Endothelial cell of umbilical vein (primary cell): ENCODE results near the gene CPNE6. TPM values are rescaled to one million over a fixed set of nuclear protein-coding genes. Genes with fewer than 3 reads are reported as not detected.

Experiments
- BruUV-seq: library from RNA; stranded (reverse); fragments of 400-500 nt; replicated peaks from 2 replicates; lab custom pipeline; 2021; lab: Mats Ljungman, UMichigan
- CTCF ChIA-PET: fragments of 300-600, 350-600 bp; sonication (Branson Sonifier 250); formaldehyde crosslinking; loops from one replicate; lab custom pipeline; 2021; ENCODE audit warnings: antibody characterized with exemption, inconsistent platforms; lab: Charles Lee
- POLR2A ChIA-PET: fragments of 300-600, 350-600 bp; sonication (Branson Sonifier 250); formaldehyde crosslinking; loops from one replicate; lab custom pipeline; 2021; ENCODE audit warnings: antibody characterized with exemption, inconsistent platforms; lab: Charles Lee
- DNase-seq: peaks from one replicate; pipeline ENCODE4 v3.0.0-alpha.2; 2011; ENCODE audit warnings: low read depth, low spot score
- FAIRE-seq: peaks from 2 replicates; lab custom pipeline; 2011; peaks lifted over from hg19 to GRCh38; lab: Jason Lieb, UNC
- H2AFZ ChIP-seq: 2 replicates; pipeline ENCODE4 v1.6.0; 2012; ENCODE audit warnings: low read depth, low read length, control low read depth, inconsistent platforms
- H3K27ac ChIP-seq: 2 replicates; pipeline ENCODE4 v1.5.1; 2011; ENCODE audit warnings: low read depth, mild to moderate bottlenecking, control low read depth, low read length, moderate library complexity; ENCODE audit not compliant: insufficient read depth
- H3K27me3 ChIP-seq, 2 experiments: 2 replicates each; pipeline versions ENCODE4 v1.6.0 to v1.6.1; 2011; ENCODE audit warnings: low read length in 2 of 2, mixed read lengths in 1 of 2; ENCODE audit not compliant: control insufficient read depth in 2 of 2, insufficient read depth in 2 of 2
- H3K36me3 ChIP-seq, 2 experiments: 2 replicates in 1 of 2; 3 replicates in 1 of 2; pipeline ENCODE4 v1.5.1; 2011; ENCODE audit warnings: low read length in 2 of 2, mild to moderate bottlenecking in 1 of 2, moderate library complexity in 1 of 2; ENCODE audit not compliant: control insufficient read depth in 2 of 2, insufficient read depth in 2 of 2; ENCODE audit errors: extremely low read depth in 1 of 2
- H3K4me1 ChIP-seq: 3 replicates; pipeline ENCODE4 v1.5.1; 2011; ENCODE audit warnings: mild to moderate bottlenecking, low read length; ENCODE audit not compliant: control insufficient read depth, insufficient read depth; ENCODE audit errors: extremely low read depth
- H3K4me2 ChIP-seq: 2 replicates; pipeline ENCODE4 v1.6.1; 2011; ENCODE audit warnings: low read length, control low read depth, mixed read lengths; ENCODE audit not compliant: insufficient read depth
- H3K4me3 ChIP-seq, 3 experiments: fragments of 200-600 bp in 1 of 3; sonication (generic), shearing (Covaris generic) in 1 of 3; replicated peaks in 1 of 3; 2 replicates each; pipeline ENCODE4 v1.5.1; 2011 to 2016; ENCODE audit warnings: control low read depth in 3 of 3, low read length in 3 of 3, mild to moderate bottlenecking in 2 of 3, inconsistent platforms in 1 of 3, low read depth in 1 of 3, moderate library complexity in 1 of 3; ENCODE audit not compliant: insufficient read depth in 1 of 3
- H3K79me2 ChIP-seq: 2 replicates; pipeline ENCODE4 v1.6.0; 2012; ENCODE audit warnings: low read length, inconsistent platforms; ENCODE audit not compliant: control insufficient read depth, insufficient read depth
- H3K9ac ChIP-seq: replicated peaks from 2 replicates; pipeline ENCODE3; 2011; ENCODE audit warnings: low read length, control low read depth; ENCODE audit not compliant: insufficient read depth; ENCODE audit errors: extremely low read depth
- H3K9me1 ChIP-seq: replicated peaks from 3 replicates; pipeline ENCODE4 v1.6.0; 2011; ENCODE audit warnings: mild to moderate bottlenecking, low read length; ENCODE audit not compliant: control insufficient read depth, insufficient read depth; ENCODE audit errors: extremely low read depth
- H3K9me3 ChIP-seq: replicated peaks from 2 replicates; pipeline ENCODE4 v1.5.1; 2012; ENCODE audit warnings: low read length, inconsistent platforms; ENCODE audit not compliant: control insufficient read depth, insufficient read depth
- H4K20me1 ChIP-seq: replicated peaks from 2 replicates; pipeline ENCODE3; 2011; ENCODE audit warnings: mild to moderate bottlenecking, low read length; ENCODE audit not compliant: control insufficient read depth, insufficient read depth; ENCODE audit errors: extremely low read depth
- EZH2 ChIP-seq: IDR thresholded peaks from 2 replicates; pipeline ENCODE4 v1.6.1; 2012; ENCODE audit warnings: borderline replicate concordance, low read depth, mild to moderate bottlenecking, moderate library complexity, low read length, inconsistent platforms; ENCODE audit not compliant: severe bottlenecking
- FOS ChIP-seq: IDR thresholded peaks from 2 replicates; pipeline ENCODE4 v1.6.1; 2011; ENCODE audit warnings: mild to moderate bottlenecking, low read length, moderate library complexity, borderline replicate concordance; ENCODE audit not compliant: insufficient read depth
- GATA2 ChIP-seq: IDR thresholded peaks from 2 replicates; pipeline ENCODE4 v1.7.0; 2011; ENCODE audit warnings: low read depth, mild to moderate bottlenecking, moderate library complexity, mixed read lengths, low read length; ENCODE audit not compliant: insufficient read length, insufficient read depth
- JUN ChIP-seq: IDR thresholded peaks from 2 replicates; pipeline ENCODE4 v1.6.1; 2011; ENCODE audit warnings: borderline replicate concordance, low read depth; ENCODE audit not compliant: insufficient read length, insufficient read depth
- MYC ChIP-seq: IDR thresholded peaks from one replicate; pipeline ENCODE4 v1.6.1; 2011; ENCODE audit warnings: mild to moderate bottlenecking, low read depth, low read length
- POLR2A ChIP-seq: IDR thresholded peaks from 2 replicates; pipeline ENCODE4 v1.6.1; 2012; ENCODE audit warnings: low read depth, mild to moderate bottlenecking, control low read depth, low read length
- POLR2AphosphoS5 ChIP-seq: IDR thresholded peaks from 2 replicates; pipeline ENCODE4 v1.6.1; 2012; ENCODE audit warnings: low read depth, mild to moderate bottlenecking, control low read depth, low read length, moderate library complexity; ENCODE audit not compliant: insufficient read depth
- dilution Hi-C: fragments of 300-500 bp; cut with MboI; formaldehyde crosslinking; loops from one replicate; pipeline ENCODE4 v1.15.0; 2019; ENCODE audit warnings: low sequenced_read_pairs; ENCODE audit not compliant: extremely low pct_ligation_motif_present
- intact Hi-C: fragments of 100-400 bp; cut with micrococcal nuclease; formaldehyde crosslinking; loops from one replicate; pipeline ENCODE4 v1.10.0; 2022
- polyA plus RNA-seq, 4 experiments: library from polyadenylated mRNA; depleted of rRNA in 3 of 4; stranded (reverse) in 3 of 4; unstranded in 1 of 4; fragments of >200 nt; gene quantifications; 2 replicates each; pipeline versions ENCODE4 v1.2.1 to v1.2.3, GENCODE V29; 2011 to 2012; ENCODE audit warnings: missing spikeins in 1 of 4
- total RNA-seq: library from RNA; stranded (reverse); gene quantifications from 2 replicates; pipeline ENCODE4 v1.2.3, GENCODE V29; 2021
- TF ChIP-seq, protein P1 (sequence below), 2 donors: IDR thresholded peaks; 1 replicate in 1 of 2; 2 replicates in 1 of 2; pipeline ENCODE4 v1.5.1; 2011; ENCODE audit warnings: low read length in 2 of 2, mild to moderate bottlenecking in 2 of 2, moderate library complexity in 2 of 2, control low read depth in 1 of 2, inconsistent platforms in 1 of 2, low read depth in 1 of 2; ENCODE audit not compliant: insufficient read depth in 1 of 2; ENCODE audit errors: extremely low read depth in 1 of 2
- TF ChIP-seq, protein P2 (sequence below): IDR thresholded peaks from 2 replicates; pipeline ENCODE4 v1.6.1; 2011; ENCODE audit not compliant: insufficient read depth, insufficient read length

CPNE6 gene
- total and polyA plus RNA-seq, 2 donors (not counting 3 experiments of a cell fraction or from before 2014, with no cell fraction given), result not detected

DNA sequence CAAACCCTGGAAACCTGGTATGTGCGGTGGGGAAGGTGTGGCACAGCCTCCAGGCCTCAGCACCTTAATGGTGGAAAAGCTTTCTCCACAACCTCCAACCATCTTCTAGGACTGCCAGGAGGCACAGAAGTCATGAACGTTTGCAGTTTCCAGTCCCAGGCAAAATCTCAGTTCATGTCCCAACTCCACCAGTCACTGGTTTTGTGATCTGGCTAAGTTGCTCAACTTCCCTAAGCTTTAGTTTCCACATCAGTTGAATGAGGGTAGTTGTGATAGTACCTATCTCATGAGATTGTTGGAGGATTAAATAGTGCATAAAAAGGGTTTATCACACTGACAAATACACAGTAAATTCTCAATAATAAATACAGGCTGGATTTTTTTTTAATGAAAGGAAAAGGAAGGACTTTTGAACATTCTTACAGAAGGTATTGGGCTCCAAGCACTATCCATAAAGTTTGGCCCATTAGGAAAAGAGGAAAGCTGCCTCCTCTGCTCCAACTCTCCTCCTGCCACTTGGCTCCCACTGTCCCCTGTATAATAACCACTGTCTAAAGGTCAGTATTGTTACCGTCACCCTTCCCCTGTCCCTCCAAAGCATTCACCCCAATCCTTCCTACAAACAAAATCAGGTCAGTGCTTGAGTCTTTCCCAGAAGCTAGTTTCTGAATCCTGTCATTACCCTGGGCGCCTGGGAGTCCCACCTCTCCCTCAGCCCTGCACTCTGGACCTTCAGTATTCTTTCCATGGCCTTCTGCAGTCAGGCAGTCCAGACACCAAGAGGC is 29.0 kb downstream of the CPNE6 start:
- no TSS peak for BruUV-seq
- Histone ChIP-seq H2AFZ (no peak overlapping the region), H3K27ac (no peak overlapping the region), H3K27me3 (no peaks in the 10 kb centered on the region), H3K4me3 (no peak overlapping the region), H3K4me1 (peaks cover 3% of the 10 kb centered on the region), H3K9ac (no peak overlapping the region), H3K36me3 (peaks cover 0 to 2% of the 10 kb centered on the region in 2 experiments), H3K9me3 (no peaks in the 10 kb centered on the region), H3K4me2 (no peak overlapping the region), H4K20me1 (no peaks in the 10 kb centered on the region), H3K79me2 (peaks cover 4% of the 10 kb centered on the region), H3K9me1 (no peaks in the 10 kb centered on the region)
- intact Hi-C loops, result no loop called here
- DNase-seq (no peak), FAIRE-seq (no peak)
- dilution Hi-C loops, result no loop called here
- ChIA-PET POLR2A (no interaction called here), CTCF (interaction anchor here (1.0 to 11.7 kb wide), 2 partner anchors 8 to 44 kb away, joined by 4 to 420 read pairs; no protein-coding TSS in a partner anchor)
- TF ChIP-seq EZH2 (no peak), GATA2 (no peak), POLR2A (no peak), FOS (no peak), JUN (no peak), MYC (no peak), POLR2AphosphoS5 (no peak)
- TF ChIP-seq, protein P1, sequence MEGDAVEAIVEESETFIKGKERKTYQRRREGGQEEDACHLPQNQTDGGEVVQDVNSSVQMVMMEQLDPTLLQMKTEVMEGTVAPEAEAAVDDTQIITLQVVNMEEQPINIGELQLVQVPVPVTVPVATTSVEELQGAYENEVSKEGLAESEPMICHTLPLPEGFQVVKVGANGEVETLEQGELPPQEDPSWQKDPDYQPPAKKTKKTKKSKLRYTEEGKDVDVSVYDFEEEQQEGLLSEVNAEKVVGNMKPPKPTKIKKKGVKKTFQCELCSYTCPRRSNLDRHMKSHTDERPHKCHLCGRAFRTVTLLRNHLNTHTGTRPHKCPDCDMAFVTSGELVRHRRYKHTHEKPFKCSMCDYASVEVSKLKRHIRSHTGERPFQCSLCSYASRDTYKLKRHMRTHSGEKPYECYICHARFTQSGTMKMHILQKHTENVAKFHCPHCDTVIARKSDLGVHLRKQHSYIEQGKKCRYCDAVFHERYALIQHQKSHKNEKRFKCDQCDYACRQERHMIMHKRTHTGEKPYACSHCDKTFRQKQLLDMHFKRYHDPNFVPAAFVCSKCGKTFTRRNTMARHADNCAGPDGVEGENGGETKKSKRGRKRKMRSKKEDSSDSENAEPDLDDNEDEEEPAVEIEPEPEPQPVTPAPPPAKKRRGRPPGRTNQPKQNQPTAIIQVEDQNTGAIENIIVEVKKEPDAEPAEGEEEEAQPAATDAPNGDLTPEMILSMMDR (IDR thresholded peaks at IDR 0.05; ENCODE audit: extremely low read depth in 1 of 2, insufficient read depth in 1 of 2, low read depth in 1 of 2, low read length in 2 of 2), result no peak
- TF ChIP-seq, protein P2, sequence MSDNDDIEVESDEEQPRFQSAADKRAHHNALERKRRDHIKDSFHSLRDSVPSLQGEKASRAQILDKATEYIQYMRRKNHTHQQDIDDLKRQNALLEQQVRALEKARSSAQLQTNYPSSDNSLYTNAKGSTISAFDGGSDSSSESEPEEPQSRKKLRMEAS, result no peak
